Hepatocyte (in vitro differentiated cells): ENCODE measurements around the gene SPRYD7.

Experiments used
- CTCF ChIP-seq: fragments of 200-600 bp; sonication (generic); IDR thresholded peaks from 2 replicates; pipeline ENCODE4 v1.5.1; 2016; ENCODE audit warnings: antibody characterized with exemption, mild to moderate bottlenecking; ENCODE audit not compliant: poor library complexity
- EZH2 ChIP-seq: fragments of 200-600 bp; sonication (generic); IDR thresholded peaks from 2 replicates; pipeline ENCODE4 v1.6.1; 2016; ENCODE audit warnings: antibody characterized with exemption, mild to moderate bottlenecking, borderline replicate concordance

GRCh38 chr13:49938921-49939320, 2.8 kb upstream of the SPRYD7 start:
- TF ChIP-seq CTCF (no peak), EZH2 (no peak)
